H1 (cell line): ENCODE results near the gene E2F2. TPM values are rescaled to one million over a fixed set of nuclear protein-coding genes. Genes with fewer than 3 reads are reported as not detected.

Experiments
- CTCF ChIA-PET: fragments of 300-600 bp; sonication (Branson Sonifier 250); formaldehyde crosslinking; loops from one replicate; lab custom pipeline; 2021; ENCODE audit not compliant: partially characterized antibody; lab: Charles Lee
- POLR2A ChIA-PET: fragments of 300-600 bp; sonication (Branson Sonifier 250); formaldehyde crosslinking; loops from one replicate; lab custom pipeline; 2021; ENCODE audit warnings: inconsistent platforms; ENCODE audit not compliant: partially characterized antibody; lab: Charles Lee
- DNase-seq, 2 experiments: peaks; one replicate each; pipeline versions ENCODE4 v3.0.0 to v3.0.0-alpha.2; 2010 to 2022; ENCODE audit warnings: low spot score in 2 of 2, low read depth in 1 of 2, mixed read lengths in 1 of 2
- FAIRE-seq: peaks from 2 replicates; lab custom pipeline; 2011; peaks lifted over from hg19 to GRCh38; lab: Jason Lieb, UNC
- H2AFZ ChIP-seq: 2 replicates; pipeline ENCODE4 v1.8.1; 2012; ENCODE audit warnings: low read length, inconsistent platforms
- H2AK5ac ChIP-seq: 2 replicates; pipeline ENCODE4 v1.6.1; 2013; ENCODE audit warnings: low read depth, low read length
- H2BK120ac ChIP-seq: replicated peaks from 2 replicates; pipeline ENCODE3; 2013; ENCODE audit warnings: low read depth, low read length, inconsistent platforms
- H2BK12ac ChIP-seq: 2 replicates; pipeline ENCODE4 v1.6.1; 2013; ENCODE audit warnings: low read depth, low read length
- H2BK15ac ChIP-seq: 2 replicates; pipeline ENCODE4 v1.6.1; 2013; ENCODE audit warnings: low read length
- H2BK20ac ChIP-seq: 2 replicates; pipeline ENCODE4 v1.6.1; 2013; ENCODE audit warnings: low read length
- H2BK5ac ChIP-seq: 2 replicates; pipeline ENCODE4 v1.6.1; 2013; ENCODE audit warnings: low read depth, low read length
- H3K14ac ChIP-seq: 2 replicates; pipeline ENCODE4 v1.6.1; 2013; ENCODE audit warnings: inconsistent platforms; ENCODE audit not compliant: insufficient read length
- H3K18ac ChIP-seq: 2 replicates; pipeline ENCODE4 v1.6.1; 2013; ENCODE audit warnings: low read length; ENCODE audit errors: extremely low read depth
- H3K23ac ChIP-seq: 2 replicates; pipeline ENCODE4 v1.6.1; 2013; ENCODE audit warnings: inconsistent platforms; ENCODE audit not compliant: insufficient read length
- H3K23me2 ChIP-seq: 2 replicates; pipeline ENCODE4 v1.6.1; 2013; ENCODE audit warnings: low read depth, low read length
- H3K27ac ChIP-seq: 2 replicates; pipeline ENCODE4 v1.6.1; 2011; ENCODE audit warnings: low read depth, low read length, inconsistent platforms
- H3K27me3 ChIP-seq, 4 experiments: replicated peaks in 1 of 4; 1 replicate in 1 of 4; 2 replicates in 3 of 4; pipeline versions ENCODE4 v1.6.1 to v1.8.1; 2011 to 2013; ENCODE audit warnings: low read length in 3 of 4, mild to moderate bottlenecking in 3 of 4, inconsistent platforms in 2 of 4, mixed read lengths in 2 of 4, moderate library complexity in 1 of 4; ENCODE audit not compliant: control insufficient read depth in 3 of 4, insufficient read depth in 3 of 4; ENCODE audit errors: extremely low read depth in 1 of 4
- H3K36me3 ChIP-seq, 4 experiments: 2 replicates each; pipeline versions ENCODE4 v1.6.1 to v1.8.1; 2011 to 2013; ENCODE audit warnings: mild to moderate bottlenecking in 4 of 4, low read length in 3 of 4, moderate library complexity in 2 of 4, control low read depth in 1 of 4, inconsistent platforms in 1 of 4; ENCODE audit not compliant: insufficient read depth in 4 of 4, control insufficient read depth in 2 of 4
- H3K4ac ChIP-seq: replicated peaks from 2 replicates; pipeline ENCODE3; 2013; ENCODE audit warnings: low read length, low read depth, mixed read lengths, inconsistent platforms; ENCODE audit not compliant: insufficient read length
- H3K4me1 ChIP-seq, 4 experiments: replicated peaks in 1 of 4; 1 replicate in 1 of 4; 2 replicates in 3 of 4; pipeline versions ENCODE4 v1.6.1 to v1.8.1; 2011 to 2013; ENCODE audit warnings: low read length in 3 of 4, inconsistent platforms in 2 of 4, mixed read lengths in 1 of 4; ENCODE audit not compliant: insufficient read depth in 4 of 4, control insufficient read depth in 3 of 4
- H3K4me2 ChIP-seq, 2 experiments: 2 replicates each; pipeline versions ENCODE4 v1.6.1 to v1.8.1; 2011 to 2013; ENCODE audit warnings: low read depth in 2 of 2, low read length in 2 of 2, control low read depth in 1 of 2, inconsistent platforms in 1 of 2, mild to moderate bottlenecking in 1 of 2; ENCODE audit not compliant: insufficient read depth in 1 of 2
- H3K4me3 ChIP-seq, 4 experiments: fragments of 200-600, 300-600 bp in 1 of 4; sonication (generic), shearing (Covaris generic), sonication (Bioruptor Twin) in 1 of 4; 2 replicates each; pipeline versions ENCODE4 v1.5.1 to v1.8.1; 2011 to 2016; ENCODE audit warnings: low read length in 4 of 4, low read depth in 3 of 4, control low read depth in 2 of 4, inconsistent platforms in 2 of 4, mild to moderate bottlenecking in 2 of 4, mixed read lengths in 1 of 4, moderate library complexity in 1 of 4; ENCODE audit not compliant: insufficient read depth in 2 of 4; ENCODE audit errors: extremely low read depth in 1 of 4
- H3K56ac ChIP-seq: replicated peaks from 2 replicates; pipeline ENCODE3; 2013; ENCODE audit warnings: low read depth, mild to moderate bottlenecking, mixed read lengths, low read length, inconsistent platforms; ENCODE audit not compliant: insufficient read length
- H3K79me1 ChIP-seq: 2 replicates; pipeline ENCODE4 v1.6.1; 2013; ENCODE audit warnings: low read depth, low read length, control low read depth
- H3K79me2 ChIP-seq, 2 experiments: 2 replicates each; pipeline versions ENCODE4 v1.6.1 to v1.8.1; 2012 to 2013; ENCODE audit warnings: low read length in 2 of 2, mild to moderate bottlenecking in 2 of 2, inconsistent platforms in 1 of 2; ENCODE audit not compliant: insufficient read depth in 2 of 2, control insufficient read depth in 1 of 2
- H3K9ac ChIP-seq, 4 experiments: replicated peaks in 1 of 4; 1 replicate in 1 of 4; 2 replicates in 3 of 4; pipeline versions ENCODE4 v1.6.1 to v1.8.1; 2011 to 2013; ENCODE audit warnings: low read depth in 3 of 4, low read length in 3 of 4, control low read depth in 2 of 4, mild to moderate bottlenecking in 2 of 4, moderate library complexity in 2 of 4, inconsistent platforms in 1 of 4; ENCODE audit errors: extremely low read depth in 1 of 4
- H3K9me3 ChIP-seq, 2 experiments: 2 replicates each; pipeline versions ENCODE4 v1.6.1 to v1.8.1; 2012 to 2013; ENCODE audit warnings: mild to moderate bottlenecking in 2 of 2, moderate library complexity in 2 of 2, control low read depth in 1 of 2, inconsistent platforms in 1 of 2, low read depth in 1 of 2, low read length in 1 of 2, mixed read lengths in 1 of 2; ENCODE audit not compliant: insufficient read depth in 2 of 2
- H4K20me1 ChIP-seq, 2 experiments: replicated peaks in 1 of 2; 2 replicates each; pipeline versions ENCODE3 to v1.8.1; 2011 to 2013; ENCODE audit warnings: inconsistent platforms in 2 of 2, low read length in 2 of 2, mild to moderate bottlenecking in 1 of 2; ENCODE audit not compliant: insufficient read depth in 2 of 2, control insufficient read depth in 1 of 2
- H4K5ac ChIP-seq: 2 replicates; pipeline ENCODE4 v1.6.1; 2013; ENCODE audit warnings: low read length, low read depth, mixed read lengths, inconsistent platforms; ENCODE audit not compliant: insufficient read length
- H4K8ac ChIP-seq: 2 replicates; pipeline ENCODE4 v1.8.0; 2013; ENCODE audit warnings: mild to moderate bottlenecking, moderate library complexity, low read length, inconsistent platforms; ENCODE audit not compliant: insufficient read depth; ENCODE audit errors: extremely low read depth
- H4K91ac ChIP-seq: replicated peaks from 2 replicates; pipeline ENCODE3; 2013; ENCODE audit warnings: low read length, mixed read lengths, inconsistent platforms; ENCODE audit not compliant: insufficient read length
- HDAC2 ChIP-seq, 2 experiments: fragments of 300-600 bp in 1 of 2; sonication (generic) in 1 of 2; IDR thresholded peaks; 2 replicates each; pipeline ENCODE4 v1.6.1; 2011 to 2012; ENCODE audit warnings: low read depth in 2 of 2, low read length in 2 of 2, mild to moderate bottlenecking in 2 of 2, moderate library complexity in 2 of 2, borderline replicate concordance in 1 of 2, inconsistent platforms in 1 of 2
- KDM1A ChIP-seq: fragments of 200-600, 300-600 bp; sonication (generic); IDR thresholded peaks from 2 replicates; pipeline ENCODE4 v1.7.1; 2016; ENCODE audit warnings: mild to moderate bottlenecking, low read length, borderline replicate concordance
- SP4 ChIP-seq: IDR thresholded peaks from 2 replicates; pipeline ENCODE4 v1.6.1; 2012; ENCODE audit warnings: low read length, inconsistent platforms
- SUZ12 ChIP-seq: fragments of 200-600 bp; sonication (generic); IDR thresholded peaks from 2 replicates; pipeline ENCODE4 v1.6.1; 2012; ENCODE audit warnings: mild to moderate bottlenecking, inconsistent platforms, low read length, moderate library complexity, mixed read lengths
- YY1 ChIP-seq: IDR thresholded peaks from 2 replicates; pipeline ENCODE4 v1.6.1; 2011; ENCODE audit warnings: low read depth, mild to moderate bottlenecking, low read length
- WGBS, 2 experiments: shearing (Covaris generic) in 1 of 2; methylation state at CpG; one replicate each; pipeline versions ENCODE4 v1.1.6 to v1.1.7; 2013 to 2015; ENCODE audit warnings: low lambda C conversion rate in 2 of 2, mixed read lengths in 2 of 2, inconsistent platforms in 1 of 2, low coverage in 1 of 2, missing lambda C conversion rate in 1 of 2; ENCODE audit not compliant: insufficient replicate concordance in 2 of 2, insufficient coverage in 1 of 2, insufficient read length in 1 of 2; ENCODE audit errors: extremely low coverage in 1 of 2, missing lambda C conversion rate in 1 of 2; 5-methylcytosine and 5-hydroxymethylcytosine counted together
- polyA plus RNA-seq, 7 experiments: library from polyadenylated mRNA; depleted of rRNA in 3 of 7; stranded (reverse) in 5 of 7; unstranded in 2 of 7; fragments of >200 nt in 5 of 7; fragments of 200-250 nt in 2 of 7; gene quantifications; 1 replicate in 5 of 7; 2 replicates in 1 of 7; 4 replicates in 1 of 7; pipeline versions ENCODE4 v1.2.1 to v1.2.3, GENCODE V29; 2011 to 2013; ENCODE audit warnings: missing spikeins in 2 of 7, mixed read lengths in 2 of 7
- total RNA-seq: library from RNA; stranded (reverse); fragmentation: NEBNext Ultra II Directional; extraction: Animal tissue kit (Norgen Biotek cat#: 25700); gene quantifications from 2 replicates; pipeline ENCODE4 v1.2.1, GENCODE V29; 2021

Gene E2F2
- total and polyA plus RNA-seq, 2 of the 8 experiments (the other 6 are each of a cell fraction or from before 2014, with no cell fraction given) = 1.8 to 7.0 TPM

- Histone ChIP-seq H3K27ac (no peak overlapping the region), H3K9me3 (no peaks in the 10 kb centered on the region), H3K79me2 (no peaks in the 10 kb centered on the region), H2BK12ac (no peak overlapping the region), H3K4me3 (no peak overlapping the region), H2BK15ac (no peak overlapping the region), H3K9ac (no peak overlapping the region), H4K8ac (no peak overlapping the region), H3K4me2 (no peak overlapping the region), H3K18ac (no peak overlapping the region), H2BK5ac (no peak overlapping the region), H3K23me2 (no peaks in the 10 kb centered on the region), H4K20me1 (no peaks in the 10 kb centered on the region), H2BK20ac (no peak overlapping the region), H3K4me1 (peaks cover 7 to 13% (median 9%) of the 10 kb centered on the region in 4 experiments), H3K56ac (no peak overlapping the region), H3K79me1 (no peaks in the 10 kb centered on the region), H3K14ac (no peak overlapping the region), H3K4ac (no peak overlapping the region), H2BK120ac (no peak overlapping the region), H4K5ac (no peak overlapping the region), H3K27me3 (peaks cover 0 to 5% (median 0%) of the 10 kb centered on the region in 4 experiments; a peak in 3 of 7 replicates), H3K23ac (no peak overlapping the region), H3K36me3 (no peaks in the 10 kb centered on the region), H2AK5ac (no peak overlapping the region), H4K91ac (no peak overlapping the region), H2AFZ (no peak overlapping the region)
- ChIA-PET CTCF (interaction anchor here (0.7 to 12.3 kb wide), 7 partner anchors 10 to 100 kb away, joined by 3 to 143 read pairs (median 5); no protein-coding TSS in a partner anchor), POLR2A (interaction anchor here (1.1 to 15.7 kb wide), 2 partner anchors 17 to 36 kb away, joined by 3 to 283 read pairs; partner anchors contain the start of gene ID3)
- WGBS, 2 experiments = 91% methylated on average over 4 of the region's 4 CpGs; no CpG with 5 or more reads in 1 of the 2 experiments
- FAIRE-seq = no peak
- TF ChIP-seq YY1 (no peak), SP4 (no peak), SUZ12 (no peak), KDM1A (peak; percentile 73; the same call in 1 of the 2 replicates), HDAC2 (IDR thresholded peaks at IDR 0.05; ENCODE audit: borderline replicate concordance in 1 of 2, low read depth in 2 of 2, low read length in 2 of 2) (peak in 1 of 2 experiments; percentile 35; a peak in 1 of 4 replicates)
- DNase-seq = no peak
These were observed 42.6 kb upstream of the E2F2 start for GRCh38 chr1:23573574-23574182.
